Testis (tissue), 3 donors: ENCODE results near the gene TRPC4AP. TPM values are rescaled to one million over a fixed set of nuclear protein-coding genes. Genes with fewer than 3 reads are reported as not detected.
"Not testable (repeated sequence)": the region's sequence is repeated elsewhere in the genome, so short reads cannot be mapped to it uniquely, and the experiment has no call there.

Source experiments
- DNase-seq: peaks from one replicate; pipeline ENCODE4 v3.0.0-alpha.2; 2019
- H3K27ac ChIP-seq, 2 donors: fragments of 200-600 bp; sonication (generic); one replicate each; pipeline ENCODE4 v1.5.1; 2019
- H3K27me3 ChIP-seq: fragments of 200-600 bp; sonication (generic); one replicate; pipeline ENCODE4 v1.5.1; 2019
- H3K36me3 ChIP-seq: fragments of 200-600 bp; sonication (generic); one replicate; pipeline ENCODE4 v1.5.1; 2017; ENCODE audit warnings: low read depth; ENCODE audit errors: missing control alignments
- H3K4me1 ChIP-seq: fragments of 200-600 bp; sonication (generic); one replicate; pipeline ENCODE4 v1.5.1; 2019
- H3K4me3 ChIP-seq, 2 donors: fragments of 200-600 bp; sonication (generic); one replicate each; pipeline ENCODE4 v1.5.1; 2017 to 2019
- H3K9me3 ChIP-seq: fragments of 200-600 bp; sonication (generic); one replicate; pipeline ENCODE4 v1.5.1; 2017
- POLR2A ChIP-seq: fragments of 450-650 bp; IDR thresholded peaks from one replicate; pipeline ENCODE4 v1.6.1; 2017; ENCODE audit warnings: antibody characterized with exemption, mild to moderate bottlenecking, moderate library complexity
- WGBS, 2 donors: methylation state at CpG; one replicate each; pipeline ENCODE4 v1.1.5; 2018; 5-methylcytosine and 5-hydroxymethylcytosine counted together
- intact Hi-C: fragments of 100-400 bp; cut with DNase I; formaldehyde crosslinking; loops from one replicate; pipeline ENCODE4 v1.15.1; 2023; ENCODE audit warnings: low total_unique reads
- polyA plus RNA-seq: library from polyadenylated mRNA; stranded (reverse); fragments of 350-450 nt; fragmentation: Illumina TruSeq; extraction: RNeasy Lipid Tissue Mini Kit (QIAGEN cat#74804); gene quantifications from one replicate; pipeline ENCODE4 v1.2.3, GENCODE V29; 2014; ENCODE audit warnings: low read depth, low replicate concordance; ENCODE audit not compliant: insufficient read depth
- total RNA-seq, 2 donors: library from RNA; depleted of rRNA; stranded (reverse); fragments of >200 nt; gene quantifications; one replicate each; pipeline ENCODE4 v1.2.3, GENCODE V29; 2016
- TF ChIP-seq, protein P1 (sequence below), 3 experiments: fragments of 450-650 bp in 2 of 3; fragments of 200-600 bp in 1 of 3; sonication (generic) in 1 of 3; IDR thresholded peaks; one replicate each; pipeline ENCODE4 v1.5.1; 2016 to 2019; ENCODE audit warnings: antibody characterized with exemption in 3 of 3, mild to moderate bottlenecking in 2 of 3, moderate library complexity in 1 of 3

TRPC4AP gene
- total and polyA plus RNA-seq, 3 donors from 2014 or later = 68.8 to 78.4 (median 76.6) TPM

DNA sequence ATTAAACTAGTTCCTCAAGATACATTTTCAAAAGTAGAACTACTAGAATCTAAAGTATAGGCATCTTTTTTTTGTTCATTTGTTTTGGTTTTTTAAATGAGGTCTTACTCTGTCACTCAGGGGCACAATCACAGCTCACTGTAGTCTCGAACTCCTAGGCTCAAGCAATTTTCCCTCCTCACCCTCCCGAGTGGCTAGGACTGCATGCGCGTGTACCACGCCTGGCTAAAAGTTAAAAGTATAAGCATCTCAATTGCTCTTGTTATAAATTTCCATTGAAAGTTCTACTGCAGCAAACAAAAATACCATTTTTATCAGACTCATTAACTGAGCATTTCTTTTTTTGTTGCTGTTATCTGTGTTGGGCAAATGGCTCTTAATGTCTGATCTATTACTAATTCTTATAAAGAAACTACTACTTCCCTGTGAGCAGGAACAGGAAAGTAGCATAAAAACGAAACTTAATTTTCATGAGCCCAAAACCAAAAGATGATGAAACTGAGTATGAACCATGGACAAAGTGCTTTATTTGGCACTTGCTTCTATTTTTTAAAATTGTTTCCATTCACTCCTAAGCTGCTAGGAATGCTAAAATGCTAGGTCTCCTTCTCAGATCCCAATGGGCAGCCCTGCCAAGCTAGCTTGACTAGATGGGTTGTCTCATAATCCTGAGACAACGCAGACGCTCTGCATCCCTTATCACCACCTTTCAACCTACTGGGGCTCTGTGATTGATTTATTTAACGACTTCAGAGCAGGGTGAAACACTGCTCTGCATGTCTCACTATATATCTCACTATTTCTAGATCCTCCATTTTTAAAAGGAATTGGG, 36.9 kb downstream of the TRPC4AP start:
- TF ChIP-seq, protein P1, sequence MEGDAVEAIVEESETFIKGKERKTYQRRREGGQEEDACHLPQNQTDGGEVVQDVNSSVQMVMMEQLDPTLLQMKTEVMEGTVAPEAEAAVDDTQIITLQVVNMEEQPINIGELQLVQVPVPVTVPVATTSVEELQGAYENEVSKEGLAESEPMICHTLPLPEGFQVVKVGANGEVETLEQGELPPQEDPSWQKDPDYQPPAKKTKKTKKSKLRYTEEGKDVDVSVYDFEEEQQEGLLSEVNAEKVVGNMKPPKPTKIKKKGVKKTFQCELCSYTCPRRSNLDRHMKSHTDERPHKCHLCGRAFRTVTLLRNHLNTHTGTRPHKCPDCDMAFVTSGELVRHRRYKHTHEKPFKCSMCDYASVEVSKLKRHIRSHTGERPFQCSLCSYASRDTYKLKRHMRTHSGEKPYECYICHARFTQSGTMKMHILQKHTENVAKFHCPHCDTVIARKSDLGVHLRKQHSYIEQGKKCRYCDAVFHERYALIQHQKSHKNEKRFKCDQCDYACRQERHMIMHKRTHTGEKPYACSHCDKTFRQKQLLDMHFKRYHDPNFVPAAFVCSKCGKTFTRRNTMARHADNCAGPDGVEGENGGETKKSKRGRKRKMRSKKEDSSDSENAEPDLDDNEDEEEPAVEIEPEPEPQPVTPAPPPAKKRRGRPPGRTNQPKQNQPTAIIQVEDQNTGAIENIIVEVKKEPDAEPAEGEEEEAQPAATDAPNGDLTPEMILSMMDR (IDR thresholded peaks at IDR 0.05) = no peak
- TF ChIP-seq POLR2A = no peak
- Histone ChIP-seq H3K4me1 (no peaks in the 10 kb centered on the region), H3K27ac (no peak overlapping the region), H3K27me3 (no peaks in the 10 kb centered on the region), H3K4me3 (no peak overlapping the region), H3K9me3 (no peaks in the 10 kb centered on the region), H3K36me3 (no peaks in the 10 kb centered on the region)
- no peak for DNase-seq
- WGBS, 2 donors = 88 to 90% methylated on average over 9 of the region's 9 CpGs
- intact Hi-C loops = no loop called here

DNA sequence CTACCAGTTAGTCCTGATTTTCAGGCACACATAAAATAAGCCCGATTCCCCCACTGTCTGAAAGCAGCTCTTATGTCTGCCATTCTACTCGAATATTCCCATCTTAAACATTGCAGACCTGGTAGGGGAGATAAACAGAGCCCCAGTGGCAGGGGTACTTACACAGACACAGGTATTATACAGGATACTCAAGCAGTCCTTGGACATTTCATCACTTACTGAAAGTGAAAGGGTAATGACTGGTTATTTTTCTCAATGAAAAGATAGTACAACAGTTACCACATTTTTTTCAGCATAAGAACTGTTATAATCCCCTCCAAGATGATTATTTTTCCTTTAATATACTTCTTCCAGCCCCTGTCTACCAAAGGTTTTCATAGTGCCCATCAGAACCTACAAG, 37.8 kb downstream of the TRPC4AP start:
- intact Hi-C loops = no loop called here
- WGBS, 2 donors = 81 to 85% methylated on average over 2 of the region's 2 CpGs
- H3K9me3 ChIP-seq = no peaks in the 10 kb centered on the region
- H3K27ac ChIP-seq = no peak overlapping the region
- TF ChIP-seq POLR2A = no peak
- TF ChIP-seq, protein P1 (IDR thresholded peaks at IDR 0.05) = no peak
- H3K27me3 ChIP-seq = no peaks in the 10 kb centered on the region
- no peak for DNase-seq
- H3K36me3 ChIP-seq = no peaks in the 10 kb centered on the region
- H3K4me3 ChIP-seq = no peak overlapping the region
- H3K4me1 ChIP-seq = peaks cover 2% of the 10 kb centered on the region

DNA sequence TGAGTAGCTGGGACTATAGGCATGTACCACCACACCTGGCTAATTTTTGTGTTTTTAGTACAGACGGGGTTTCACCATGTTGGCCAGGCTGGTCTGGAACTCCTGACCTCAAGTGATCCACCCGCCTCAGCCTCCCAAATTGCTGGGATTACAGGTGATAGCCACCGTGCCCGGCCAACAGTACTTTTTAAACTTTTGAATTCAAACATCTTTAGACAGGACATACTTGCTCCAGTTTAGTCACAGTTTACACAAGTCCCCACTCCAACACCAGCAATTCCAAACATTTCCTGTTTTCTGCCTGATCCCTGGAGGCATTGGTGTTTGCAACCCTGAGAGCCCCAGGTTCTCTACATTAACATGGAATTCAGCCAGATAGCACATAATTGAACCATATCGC, 40.0 kb downstream of the TRPC4AP start:
- H3K36me3 ChIP-seq, H3K27ac ChIP-seq, H3K4me3 ChIP-seq, DNase-seq, H3K4me1 ChIP-seq, intact Hi-C loops, H3K27me3 ChIP-seq, H3K9me3 ChIP-seq: not testable (repeated sequence)
- 90 to 98% methylated on average over 5 of the region's 5 CpGs for WGBS, 2 donors

DNA sequence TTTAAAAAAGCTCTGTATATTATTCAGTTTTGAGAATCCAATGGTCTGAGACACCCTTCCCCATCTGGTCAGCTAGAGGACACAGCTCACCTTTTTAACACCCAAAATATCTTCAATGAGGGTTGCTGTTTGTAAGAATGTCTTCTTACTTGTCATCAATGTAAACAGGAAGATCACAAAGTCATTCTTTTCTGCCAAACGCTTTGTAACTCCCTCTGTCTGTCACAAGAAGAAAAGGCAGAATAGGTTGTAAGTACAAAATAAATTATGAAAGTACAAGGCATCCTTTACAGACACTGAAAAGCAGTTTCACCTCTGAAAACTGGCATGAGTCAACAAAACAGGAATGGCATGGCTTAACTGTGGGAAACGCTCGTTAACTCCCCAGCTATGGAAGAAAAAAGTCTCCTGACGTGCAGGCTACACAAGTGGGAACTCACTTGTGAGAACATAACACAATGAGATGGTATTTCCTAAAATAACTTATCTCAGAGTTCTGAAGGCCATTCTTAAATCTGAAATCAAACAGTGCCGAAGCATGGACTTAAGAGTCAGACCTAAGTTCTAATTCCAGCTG, 42.7 kb downstream of the TRPC4AP start:
- intact Hi-C loops = no loop called here
- H3K4me3 ChIP-seq = no peak overlapping the region
- H3K36me3 ChIP-seq = no peaks in the 10 kb centered on the region
- H3K9me3 ChIP-seq = no peaks in the 10 kb centered on the region
- H3K27ac ChIP-seq = peak overlapping the region in 1 of 2 donors; percentile 11
- no peaks in the 10 kb centered on the region for H3K27me3 ChIP-seq
- 68 to 72% methylated on average over 5 of the region's 5 CpGs for WGBS, 2 donors
- peaks cover 5% of the 10 kb centered on the region for H3K4me1 ChIP-seq
- TF ChIP-seq, protein P1 (IDR thresholded peaks at IDR 0.05) = no peak
- no peak for TF ChIP-seq POLR2A
- DNase-seq = no peak

DNA sequence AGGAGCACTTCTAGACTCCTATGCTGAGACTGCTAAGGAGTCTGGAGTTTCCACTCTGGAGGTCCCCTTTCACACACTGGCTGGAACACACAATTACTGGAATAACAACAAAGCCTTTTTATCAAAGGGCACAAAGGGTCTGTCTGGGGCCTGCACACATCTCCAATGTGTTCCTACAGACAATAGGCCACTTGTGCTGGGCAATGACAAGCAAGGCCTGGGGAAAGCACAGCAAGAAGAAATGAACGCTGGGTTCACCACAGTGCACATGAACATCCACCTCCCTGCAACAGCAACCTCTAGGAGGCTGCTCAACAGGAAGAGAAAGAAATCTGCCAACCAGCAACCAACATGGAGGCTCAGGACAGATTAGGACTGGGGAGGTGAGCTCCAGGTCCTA, 43.9 kb downstream of the TRPC4AP start:
- intact Hi-C loops = no loop called here
- Histone ChIP-seq H3K4me1 (peaks cover 5% of the 10 kb centered on the region), H3K27me3 (no peaks in the 10 kb centered on the region), H3K27ac (peak overlapping the region in 1 of 2 donors; percentile 57), H3K4me3 (no peak overlapping the region), H3K36me3 (no peaks in the 10 kb centered on the region), H3K9me3 (no peaks in the 10 kb centered on the region)
- peak; percentile 59 for DNase-seq
- TF ChIP-seq, protein P1 (IDR thresholded peaks at IDR 0.05) = no peak
- 68 to 73% methylated on average over 1 of the region's 1 CpG for WGBS, 2 donors
